ENCODE results near the gene IL21R.
A peak's percentile ranks its signal among the peaks of the same experiment; 100 is the strongest.

Gene IL21R

GRCh38 chr16:27444015-27444414 is 42.0 kb downstream of the IL21R start:
- H3K4me3 ChIP-seq (ENCODE audit: control insufficient read depth, low read depth, low read length) = no peak overlapping the region
- no peak for TF ChIP-seq CTCF (conservative IDR thresholded peaks at IDR 0.05; ENCODE audit: control insufficient read depth, insufficient read depth, low read depth, low read length)

GRCh38 chr16:27444470-27444869 is 42.5 kb downstream of the IL21R start:
- TF ChIP-seq CTCF (conservative IDR thresholded peaks at IDR 0.05; ENCODE audit: control insufficient read depth, insufficient read depth, low read depth, low read length) = no peak

More at GRCh38 chr16:27444015-27444414, 42.0 kb downstream of the IL21R start:
- DNase-seq (ENCODE audit: low read depth) = peak; percentile 35

GRCh38 chr16:27445502-27446175 is 43.7 kb downstream of the IL21R start:
- no peak for DNase-seq (ENCODE audit: low read depth)
- H3K4me3 ChIP-seq (ENCODE audit: control insufficient read depth, low read depth, low read length) = no peak overlapping the region
- no peak for TF ChIP-seq CTCF (conservative IDR thresholded peaks at IDR 0.05; ENCODE audit: control insufficient read depth, insufficient read depth, low read depth, low read length)

More at GRCh38 chr16:27444470-27444869, 42.5 kb downstream of the IL21R start:
- no peak for DNase-seq (ENCODE audit: low read depth)
- no peak overlapping the region for H3K4me3 ChIP-seq (ENCODE audit: control insufficient read depth, low read depth, low read length)

- no peak for DNase-seq (ENCODE audit: low read depth)
- no peak overlapping the region for H3K4me3 ChIP-seq (ENCODE audit: control insufficient read depth, low read depth, low read length)
- no peak for TF ChIP-seq CTCF (conservative IDR thresholded peaks at IDR 0.05; ENCODE audit: control insufficient read depth, insufficient read depth, low read depth, low read length)
Observed at GRCh38 chr16:27446721-27447120, 44.7 kb downstream of the IL21R start.

GRCh38 chr16:27447301-27447700 is 45.3 kb downstream of the IL21R start:
- no peak for DNase-seq (ENCODE audit: low read depth)
- no peak for TF ChIP-seq CTCF (conservative IDR thresholded peaks at IDR 0.05; ENCODE audit: control insufficient read depth, insufficient read depth, low read depth, low read length)

GRCh38 chr16:27448532-27449433 is 46.8 kb downstream of the IL21R start:
- no peak overlapping the region for H3K4me3 ChIP-seq (ENCODE audit: control insufficient read depth, low read depth, low read length)

More at GRCh38 chr16:27447301-27447700, 45.3 kb downstream of the IL21R start:
- H3K4me3 ChIP-seq (ENCODE audit: control insufficient read depth, low read depth, low read length) = no peak overlapping the region

More at GRCh38 chr16:27448532-27449433, 46.8 kb downstream of the IL21R start:
- no peak for DNase-seq (ENCODE audit: low read depth)
- no peak for TF ChIP-seq CTCF (conservative IDR thresholded peaks at IDR 0.05; ENCODE audit: control insufficient read depth, insufficient read depth, low read depth, low read length)

All from fibroblast of mammary gland (primary cell).